ENCODE measurements around the gene EIF2S2. TPM values are rescaled to one million over a fixed set of nuclear protein-coding genes. Genes with fewer than 3 reads are reported as not detected.

EIF2S2 gene
- total RNA-seq, 1 donor from 2014 or later: 56.0 TPM

GRCh38 chr20:34088305-34089174 lies 23.5 kb downstream of the EIF2S2 start:
- ATAC-seq: no peak

- ATAC-seq: no peak
Observed at GRCh38 chr20:34085544-34086040, 26.5 kb downstream of the EIF2S2 start.

- ATAC-seq: no peak
Observed at GRCh38 chr20:34084227-34084923, 27.7 kb downstream of the EIF2S2 start.

- ATAC-seq: no peak
Observed at GRCh38 chr20:34083781-34084180, 28.3 kb downstream of the EIF2S2 start.

- peak; percentile 54 for ATAC-seq
Observed at GRCh38 chr20:34083137-34083536, 28.9 kb downstream of the EIF2S2 start.

GRCh38 chr20:34082232-34082887 lies 29.7 kb downstream of the EIF2S2 start:
- no peak for ATAC-seq

GRCh38 chr20:34079818-34080217 lies 32.2 kb downstream of the EIF2S2 start:
- ATAC-seq: no peak

GRCh38 chr20:34078540-34078939 lies 33.5 kb downstream of the EIF2S2 start:
- ATAC-seq: no peak

- ATAC-seq: no peak
Observed at GRCh38 chr20:34076952-34077351, 35.1 kb downstream of the EIF2S2 start.

- no peak for ATAC-seq
Observed at GRCh38 chr20:34075647-34076046, 36.4 kb downstream of the EIF2S2 start.

GRCh38 chr20:34074101-34074760 lies 37.8 kb downstream of the EIF2S2 start:
- ATAC-seq: no peak

- no peak for ATAC-seq
Observed at GRCh38 chr20:34072778-34073177, 39.3 kb downstream of the EIF2S2 start.

GRCh38 chr20:34072076-34072475 lies 40.0 kb downstream of the EIF2S2 start:
- ATAC-seq: no peak

- no peak for ATAC-seq
Observed at GRCh38 chr20:34070859-34071258, 41.2 kb downstream of the EIF2S2 start.

- ATAC-seq: no peak
Observed at GRCh38 chr20:34070079-34070439, 42.0 kb downstream of the EIF2S2 start.

- ATAC-seq: peak; percentile 88
Observed at GRCh38 chr20:34069341-34070078, 42.5 kb downstream of the EIF2S2 start.

GRCh38 chr20:34068001-34068400 lies 44.0 kb downstream of the EIF2S2 start:
- ATAC-seq: no peak

- ATAC-seq: no peak
Observed at GRCh38 chr20:34066476-34067090, 45.5 kb downstream of the EIF2S2 start.

GRCh38 chr20:34065260-34065659 lies 46.8 kb downstream of the EIF2S2 start:
- no peak for ATAC-seq

- no peak for ATAC-seq
Observed at GRCh38 chr20:34064286-34064685, 47.8 kb downstream of the EIF2S2 start.
